C4-2B (cell line): ENCODE data around the gene ARHGAP45.

Source experiments
- CTCF ChIP-seq: fragments of 450-650 bp; conservative IDR thresholded peaks from 2 replicates; pipeline ENCODE4 v1.5.1; 2017; ENCODE audit warnings: mild to moderate bottlenecking
- ZFX ChIP-seq: fragments of 450-650 bp; IDR thresholded peaks from 2 replicates; pipeline ENCODE4 v1.6.1; 2017

GRCh38 chr19:1132552-1133383 lies 65.8 kb downstream of the ARHGAP45 start:
- TF ChIP-seq CTCF (no peak), ZFX (no peak)
